ENCODE data around the gene HGF.

DNA sequence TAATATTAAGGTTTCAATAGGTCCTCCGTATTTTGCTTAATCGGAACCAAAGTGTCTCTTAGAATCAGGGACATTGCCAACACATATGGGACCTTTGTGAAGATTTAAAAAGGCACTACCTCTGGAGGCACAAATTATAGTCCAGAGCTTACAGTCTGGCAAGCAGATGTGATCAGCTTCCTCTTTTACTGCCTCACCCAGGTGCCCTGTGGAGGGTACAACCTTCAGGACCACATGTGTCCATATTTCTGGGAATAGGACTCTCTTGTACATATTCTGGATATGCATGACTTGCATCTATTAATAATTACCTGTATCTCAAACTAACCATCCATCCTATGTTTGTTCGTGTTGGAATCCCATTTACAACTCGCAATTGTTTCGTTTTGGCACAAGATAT, 60.0 kb downstream of the HGF start:
- TF ChIP-seq ZNF124 (CRISPR knock-in tag; IDR thresholded peaks at IDR 0.05): no peak
- no peak for TF ChIP-seq POLR2AphosphoS5 (IDR thresholded peaks at IDR 0.05; ENCODE audit: low read depth, low read length)
- TF ChIP-seq, protein P1, sequence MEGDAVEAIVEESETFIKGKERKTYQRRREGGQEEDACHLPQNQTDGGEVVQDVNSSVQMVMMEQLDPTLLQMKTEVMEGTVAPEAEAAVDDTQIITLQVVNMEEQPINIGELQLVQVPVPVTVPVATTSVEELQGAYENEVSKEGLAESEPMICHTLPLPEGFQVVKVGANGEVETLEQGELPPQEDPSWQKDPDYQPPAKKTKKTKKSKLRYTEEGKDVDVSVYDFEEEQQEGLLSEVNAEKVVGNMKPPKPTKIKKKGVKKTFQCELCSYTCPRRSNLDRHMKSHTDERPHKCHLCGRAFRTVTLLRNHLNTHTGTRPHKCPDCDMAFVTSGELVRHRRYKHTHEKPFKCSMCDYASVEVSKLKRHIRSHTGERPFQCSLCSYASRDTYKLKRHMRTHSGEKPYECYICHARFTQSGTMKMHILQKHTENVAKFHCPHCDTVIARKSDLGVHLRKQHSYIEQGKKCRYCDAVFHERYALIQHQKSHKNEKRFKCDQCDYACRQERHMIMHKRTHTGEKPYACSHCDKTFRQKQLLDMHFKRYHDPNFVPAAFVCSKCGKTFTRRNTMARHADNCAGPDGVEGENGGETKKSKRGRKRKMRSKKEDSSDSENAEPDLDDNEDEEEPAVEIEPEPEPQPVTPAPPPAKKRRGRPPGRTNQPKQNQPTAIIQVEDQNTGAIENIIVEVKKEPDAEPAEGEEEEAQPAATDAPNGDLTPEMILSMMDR (CRISPR knock-in tag; IDR thresholded peaks at IDR 0.05): no peak
- TF ChIP-seq ZFP36 (IDR thresholded peaks at IDR 0.05; ENCODE audit: borderline replicate concordance, low read depth, low read length, partially characterized antibody): no peak
- TF ChIP-seq CREB1 (IDR thresholded peaks at IDR 0.05): no peak
- TF ChIP-seq CREB1 (CRISPR knock-in tag; IDR thresholded peaks at IDR 0.05): no peak
- TF ChIP-seq, protein P2, sequence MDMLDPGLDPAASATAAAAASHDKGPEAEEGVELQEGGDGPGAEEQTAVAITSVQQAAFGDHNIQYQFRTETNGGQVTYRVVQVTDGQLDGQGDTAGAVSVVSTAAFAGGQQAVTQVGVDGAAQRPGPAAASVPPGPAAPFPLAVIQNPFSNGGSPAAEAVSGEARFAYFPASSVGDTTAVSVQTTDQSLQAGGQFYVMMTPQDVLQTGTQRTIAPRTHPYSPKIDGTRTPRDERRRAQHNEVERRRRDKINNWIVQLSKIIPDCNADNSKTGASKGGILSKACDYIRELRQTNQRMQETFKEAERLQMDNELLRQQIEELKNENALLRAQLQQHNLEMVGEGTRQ (IDR thresholded peaks at IDR 0.05; ENCODE audit: low read depth, low read length): no peak
- TF ChIP-seq, protein P2 (CRISPR knock-in tag; IDR thresholded peaks at IDR 0.05; ENCODE audit: borderline replicate concordance): no peak
- TF ChIP-seq TCF7 (IDR thresholded peaks at IDR 0.05; ENCODE audit: low read depth): no peak
- TF ChIP-seq SIN3A (IDR thresholded peaks at IDR 0.05; ENCODE audit: borderline replicate concordance, low read depth, low read length): no peak
- TF ChIP-seq MXI1 (IDR thresholded peaks at IDR 0.05; ENCODE audit: borderline replicate concordance, low read depth, low read length): no peak
- no peak for TF ChIP-seq YY1 (IDR thresholded peaks at IDR 0.05; ENCODE audit: insufficient read depth, insufficient replicate concordance, low read depth, low read length)

All from HepG2 (cell line).